Skin epidermis (tissue), 12 donors: Measurements from ENCODE around the gene PAX3.

Experiments
- H3K27ac ChIP-seq, 21 experiments: fragments of 200-600 bp; sonication (generic) in 11 of 21; one replicate each; pipeline ENCODE4 v1.5.0; 2020; ENCODE audit warnings: mild to moderate bottlenecking in 3 of 21, inconsistent platforms in 2 of 21, moderate library complexity in 2 of 21
- H3K4me3 ChIP-seq, 7 experiments: fragments of 200-600 bp; sonication (generic) in 2 of 7; one replicate each; pipeline ENCODE4 v1.5.0; 2020; ENCODE audit warnings: inconsistent platforms in 2 of 7, mild to moderate bottlenecking in 2 of 7, moderate library complexity in 1 of 7

PAX3 gene

DNA sequence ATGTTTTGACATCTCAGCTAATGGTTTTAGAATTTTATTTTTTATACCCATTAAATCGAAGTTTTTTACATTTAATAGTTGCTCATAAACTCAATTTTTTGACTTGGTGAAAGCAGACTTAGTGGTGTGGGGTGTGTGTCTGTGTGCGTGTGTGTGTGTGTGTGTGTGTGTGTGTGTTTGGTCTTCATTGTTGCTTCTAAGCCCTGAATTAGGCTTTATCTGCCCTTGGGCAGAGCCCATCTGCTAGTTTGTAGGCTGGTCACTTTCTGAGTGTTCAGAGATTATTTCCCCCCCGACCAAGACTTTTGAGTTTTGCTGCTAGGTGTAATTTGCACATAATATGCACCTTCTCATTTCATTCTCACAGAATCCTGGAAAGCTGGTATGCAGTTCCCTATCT is 14.3 kb downstream of the PAX3 start:
- Histone ChIP-seq H3K27ac (no peak overlapping the region), H3K4me3 (no peak overlapping the region)

DNA sequence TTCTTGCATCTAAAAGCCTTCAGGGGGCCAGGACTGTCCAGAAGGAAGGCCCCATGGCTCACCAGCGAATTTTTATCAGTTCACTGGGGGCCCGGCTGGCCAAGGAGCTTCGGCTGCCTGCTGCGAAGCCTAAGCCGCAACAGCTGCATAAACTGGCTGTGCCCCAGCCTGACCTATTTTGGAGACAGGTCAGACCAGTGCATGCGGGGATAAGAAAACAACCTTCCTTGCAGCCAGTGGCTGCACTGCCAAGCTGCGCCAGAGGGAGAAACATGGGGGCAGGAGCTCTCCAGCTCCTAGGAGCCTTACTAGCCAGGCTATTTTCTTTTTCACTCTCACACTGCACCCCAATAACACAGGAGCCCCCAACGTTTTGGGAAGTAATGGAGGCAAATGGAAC is 15.2 kb downstream of the PAX3 start:
- no peak overlapping the region for H3K27ac ChIP-seq
- no peak overlapping the region for H3K4me3 ChIP-seq

DNA sequence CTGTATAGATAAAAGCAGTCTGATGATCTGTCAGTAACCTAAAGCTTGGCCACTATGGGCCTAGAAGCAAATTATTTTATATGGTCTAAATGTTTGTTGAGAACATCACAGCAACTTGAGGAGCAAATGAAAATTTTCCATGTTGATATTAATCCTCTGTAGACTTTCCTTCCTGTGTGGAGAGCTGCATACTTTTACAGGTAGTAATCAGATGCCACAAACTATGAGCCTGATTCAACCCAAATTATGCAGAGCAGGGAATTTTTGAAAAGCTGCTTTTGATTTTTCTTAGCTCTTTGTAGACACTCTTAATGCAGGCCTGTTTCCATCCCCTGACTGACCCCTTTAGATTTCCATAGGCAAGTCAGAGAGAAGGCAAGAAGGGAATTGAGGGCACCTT is 17.3 kb downstream of the PAX3 start:
- H3K27ac ChIP-seq: no peak overlapping the region
- H3K4me3 ChIP-seq: no peak overlapping the region

DNA sequence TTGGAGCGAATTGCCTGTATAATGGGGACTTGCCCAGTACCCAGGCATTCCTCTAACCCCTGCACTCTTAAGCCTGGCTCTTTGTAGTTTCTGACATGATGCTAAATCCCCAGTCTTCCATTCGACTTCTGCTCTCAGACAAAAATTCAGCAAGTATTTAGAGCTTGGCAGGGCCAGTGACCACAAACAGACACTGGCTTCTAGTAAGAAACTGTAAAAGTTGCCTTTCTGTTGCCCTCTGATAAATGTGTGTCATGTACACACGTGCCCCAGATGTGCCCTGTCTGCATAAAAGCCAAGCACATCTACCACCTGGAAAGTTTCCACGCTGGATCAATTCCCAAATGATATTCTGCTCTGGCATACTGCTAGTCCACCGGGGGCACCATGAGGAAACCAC is 18.0 kb downstream of the PAX3 start:
- H3K27ac ChIP-seq: no peak overlapping the region
- no peak overlapping the region for H3K4me3 ChIP-seq

DNA sequence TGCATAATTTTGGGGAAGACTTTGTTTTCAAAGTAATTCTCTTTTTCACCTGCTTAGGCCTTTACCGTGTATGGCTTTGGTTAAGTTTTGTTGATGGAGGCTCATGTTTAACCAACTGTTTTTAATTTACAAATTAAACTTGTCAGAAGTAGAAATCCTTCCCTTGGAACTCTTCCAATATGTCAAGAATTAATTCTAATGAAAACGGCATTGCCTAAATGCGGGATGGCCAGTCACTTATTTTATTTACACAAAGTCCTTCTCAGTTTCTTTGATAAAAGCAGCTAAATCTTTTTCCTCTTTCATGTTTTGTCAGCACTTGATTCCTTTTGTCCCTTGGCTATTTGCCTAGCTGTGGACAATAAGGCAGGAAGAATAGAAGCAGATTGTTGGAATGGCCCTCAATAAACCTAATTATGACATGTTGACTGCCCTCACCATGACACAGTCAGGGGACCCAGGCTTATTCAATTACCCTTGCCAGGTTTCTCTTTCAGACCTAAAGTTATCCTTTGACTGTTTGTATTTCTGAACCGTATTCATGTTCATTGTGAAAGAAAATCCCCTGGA is 26.3 kb downstream of the PAX3 start:
- H3K4me3 ChIP-seq: no peak overlapping the region

DNA sequence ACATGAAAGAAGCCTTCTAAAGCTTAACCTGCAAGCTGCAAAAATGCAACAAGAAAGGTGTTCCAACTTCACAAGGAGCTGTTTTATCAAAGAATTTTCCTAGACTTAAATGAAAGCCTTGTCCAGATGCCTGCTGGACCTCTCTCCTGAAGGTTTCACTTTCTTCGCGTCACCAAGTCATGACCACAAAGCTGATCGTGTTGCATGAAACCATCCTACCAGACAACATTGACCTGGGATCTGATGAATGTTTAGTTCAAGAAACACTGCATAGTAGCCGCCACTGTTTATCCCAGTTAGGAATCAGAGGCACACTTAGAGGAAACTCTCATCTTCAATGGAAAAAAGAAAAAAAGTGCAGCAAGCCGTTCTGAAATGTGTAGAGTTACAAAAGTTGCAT is 26.9 kb downstream of the PAX3 start:
- Histone ChIP-seq H3K27ac (no peak overlapping the region), H3K4me3 (no peak overlapping the region)

More for the DNA sequence above, 26.3 kb downstream of the PAX3 start:
- no peak overlapping the region for H3K27ac ChIP-seq

DNA sequence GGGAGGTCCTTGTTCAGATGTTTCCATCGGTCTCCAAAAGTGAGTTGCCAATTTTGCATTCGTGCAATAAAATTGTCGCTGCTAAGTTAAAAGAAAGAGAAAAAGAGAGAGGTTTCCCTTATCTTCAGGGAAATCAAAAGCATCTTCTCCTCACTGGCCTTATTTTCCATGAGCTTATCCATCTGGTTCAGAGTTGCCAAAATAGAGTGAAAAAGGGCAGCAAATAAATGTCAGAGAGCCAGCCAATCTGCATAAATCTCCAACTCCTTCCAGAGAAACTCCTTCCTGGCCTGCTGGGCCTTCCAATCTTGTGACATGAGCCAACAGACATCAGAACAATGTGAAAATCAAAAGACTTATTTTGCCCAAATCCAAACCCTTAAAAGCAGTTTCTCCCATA is 28.4 kb downstream of the PAX3 start:
- H3K27ac ChIP-seq: no peak overlapping the region
- no peak overlapping the region for H3K4me3 ChIP-seq

DNA sequence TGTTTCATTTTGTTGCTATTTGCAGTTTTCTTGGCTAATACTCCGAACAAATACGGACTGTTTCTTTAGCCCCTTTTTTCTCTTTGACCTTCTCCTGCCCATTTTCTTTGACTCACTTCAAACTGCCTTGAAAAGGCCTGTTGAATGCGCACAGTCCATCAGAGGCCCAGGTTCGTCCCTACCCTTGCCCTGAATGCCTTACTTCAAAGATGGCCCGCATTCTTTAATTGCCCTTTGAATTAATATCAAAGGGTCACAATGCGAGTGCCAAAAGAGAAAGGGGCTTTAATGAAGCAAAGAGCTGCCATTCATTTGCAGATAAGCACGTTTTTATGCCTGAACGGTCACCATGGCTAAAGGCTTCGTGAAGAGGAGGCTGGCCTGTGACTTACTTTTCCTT is 29.7 kb downstream of the PAX3 start:
- Histone ChIP-seq H3K4me3 (no peak overlapping the region), H3K27ac (no peak overlapping the region)

DNA sequence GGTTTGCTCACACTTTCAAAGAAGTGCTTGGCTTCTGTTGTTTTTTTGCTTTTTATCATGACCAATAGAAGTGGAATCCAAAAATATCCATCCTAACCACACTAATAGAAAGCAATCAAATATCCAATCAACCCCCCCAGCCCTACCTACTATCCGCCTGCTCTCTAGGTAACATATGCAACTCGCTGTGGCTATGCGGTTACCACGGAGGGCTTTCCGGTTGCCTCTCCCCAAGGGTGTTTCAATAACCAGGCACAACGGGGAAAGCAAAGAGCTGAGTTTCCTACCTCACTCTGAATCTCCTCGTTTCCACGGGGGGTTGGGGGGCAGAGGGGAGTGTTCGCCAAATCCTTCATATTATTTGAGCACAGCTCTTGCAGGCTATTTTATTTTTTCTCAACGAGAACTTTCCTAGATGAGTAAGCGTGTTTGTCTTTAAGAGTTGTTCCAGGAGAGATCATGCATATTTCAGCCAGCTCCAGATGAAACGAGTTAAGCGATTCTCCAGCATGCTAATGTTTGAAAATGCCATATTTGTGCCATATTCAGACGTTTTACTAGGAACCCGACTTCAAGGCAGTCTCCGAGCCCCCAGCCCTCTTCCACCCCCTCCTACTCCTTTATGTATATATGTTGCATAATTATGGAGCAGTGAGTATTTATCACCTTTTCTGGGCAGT is 30.3 kb downstream of the PAX3 start:
- H3K27ac ChIP-seq: no peak overlapping the region
- H3K4me3 ChIP-seq: no peak overlapping the region

DNA sequence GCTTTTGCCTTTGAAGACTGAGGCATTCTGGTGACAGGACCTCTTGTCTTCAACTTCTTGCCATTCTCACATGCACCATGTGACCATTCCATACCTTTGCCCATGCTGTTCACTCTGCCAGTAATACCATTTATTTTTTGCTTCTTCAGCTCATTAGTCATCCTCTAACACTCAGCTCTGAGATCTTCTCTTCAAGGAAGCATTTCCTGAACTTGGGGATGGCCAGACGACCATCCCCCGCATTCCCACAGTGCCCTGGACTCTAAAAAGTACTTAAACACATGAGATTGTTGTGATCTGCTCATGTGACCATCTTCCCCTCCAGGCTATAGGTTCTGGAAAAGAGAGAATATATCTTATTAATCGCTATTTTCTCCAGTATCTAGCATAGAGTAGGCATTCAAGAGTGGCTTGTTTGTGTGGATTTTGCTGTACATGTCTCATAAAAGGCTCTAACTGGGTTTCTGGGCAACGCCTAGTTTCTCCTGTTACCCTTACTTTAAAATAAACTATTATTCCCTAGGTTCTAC is 33.9 kb downstream of the PAX3 start:
- no peak overlapping the region for H3K27ac ChIP-seq
- no peak overlapping the region for H3K4me3 ChIP-seq

DNA sequence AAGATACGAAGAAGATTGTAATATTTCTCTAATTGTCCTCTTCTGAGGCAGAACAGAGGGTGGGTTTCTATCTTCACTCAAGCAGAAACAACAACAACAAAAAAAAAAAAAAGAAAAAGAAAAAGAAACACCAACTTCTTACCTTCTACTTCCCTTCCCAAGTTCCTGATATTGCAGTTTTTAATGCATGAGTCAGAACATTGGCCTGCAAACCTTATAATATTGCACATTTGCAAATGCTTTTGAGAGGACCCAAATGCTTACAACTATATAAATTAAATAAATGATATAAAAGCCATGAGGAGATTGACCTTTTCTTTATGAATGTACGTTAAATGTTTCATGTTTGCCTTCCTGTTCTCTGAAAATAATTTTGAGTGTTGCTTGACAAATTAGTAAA is 37.3 kb downstream of the PAX3 start:
- Histone ChIP-seq H3K4me3 (no peak overlapping the region), H3K27ac (no peak overlapping the region)

DNA sequence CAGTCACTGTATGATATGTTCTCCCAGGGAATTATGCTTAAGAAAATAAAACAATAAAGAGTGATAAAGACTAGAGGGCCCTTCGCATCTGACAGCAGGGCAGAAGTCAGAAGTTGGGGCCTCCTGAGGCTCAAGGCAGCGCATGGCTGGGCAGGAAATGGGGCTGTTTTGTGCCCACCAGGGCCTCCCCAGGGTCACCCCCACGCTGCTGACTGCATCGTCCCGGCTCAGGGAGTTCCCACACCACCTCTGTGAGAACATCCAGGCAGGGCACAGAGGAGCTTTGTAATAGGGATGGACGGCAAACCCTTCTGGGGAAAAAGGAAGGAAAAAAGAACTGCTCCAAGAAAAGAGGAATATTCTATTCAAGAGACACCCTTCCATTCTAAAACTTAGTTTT is 41.2 kb downstream of the PAX3 start:
- no peak overlapping the region for H3K4me3 ChIP-seq
- no peak overlapping the region for H3K27ac ChIP-seq

DNA sequence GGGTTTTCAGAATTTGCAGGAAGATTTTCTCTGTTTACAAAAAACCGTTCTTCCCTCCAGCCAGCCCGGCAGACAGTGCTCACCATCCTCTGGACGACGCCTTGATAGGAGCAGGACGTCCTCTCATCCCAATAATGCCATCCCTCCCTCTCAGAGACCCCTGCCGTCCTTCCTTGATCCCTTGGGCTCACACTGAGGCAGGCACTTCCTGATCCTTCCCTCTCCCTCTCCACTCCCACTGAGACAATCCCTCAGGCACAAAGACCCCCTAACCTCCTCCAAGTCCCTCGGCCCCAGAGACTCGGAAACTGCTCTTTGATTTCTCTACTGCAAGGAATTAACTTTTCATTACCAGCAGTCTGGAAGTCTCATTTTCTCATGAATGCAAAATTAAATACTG is 42.5 kb downstream of the PAX3 start:
- Histone ChIP-seq H3K4me3 (no peak overlapping the region), H3K27ac (no peak overlapping the region)

DNA sequence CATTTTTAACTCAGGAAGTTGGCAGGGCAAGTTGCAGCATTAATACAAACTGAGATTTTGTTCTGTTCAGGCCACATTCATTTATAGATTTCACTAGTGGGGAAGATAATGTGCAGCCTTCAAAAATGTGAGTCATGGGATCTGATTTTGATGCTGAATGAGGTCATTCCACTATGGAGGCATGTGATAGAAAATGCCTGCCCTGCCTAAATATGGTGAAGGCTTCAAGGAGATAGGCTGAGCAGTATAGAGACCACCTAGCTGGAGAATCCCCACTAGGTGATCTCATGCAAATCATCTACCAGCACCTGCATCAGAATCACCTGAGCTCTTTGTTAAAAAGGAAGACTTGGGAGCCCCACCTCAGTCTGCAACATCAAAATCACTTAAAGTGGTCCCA is 43.7 kb downstream of the PAX3 start:
- Histone ChIP-seq H3K4me3 (no peak overlapping the region), H3K27ac (no peak overlapping the region)

DNA sequence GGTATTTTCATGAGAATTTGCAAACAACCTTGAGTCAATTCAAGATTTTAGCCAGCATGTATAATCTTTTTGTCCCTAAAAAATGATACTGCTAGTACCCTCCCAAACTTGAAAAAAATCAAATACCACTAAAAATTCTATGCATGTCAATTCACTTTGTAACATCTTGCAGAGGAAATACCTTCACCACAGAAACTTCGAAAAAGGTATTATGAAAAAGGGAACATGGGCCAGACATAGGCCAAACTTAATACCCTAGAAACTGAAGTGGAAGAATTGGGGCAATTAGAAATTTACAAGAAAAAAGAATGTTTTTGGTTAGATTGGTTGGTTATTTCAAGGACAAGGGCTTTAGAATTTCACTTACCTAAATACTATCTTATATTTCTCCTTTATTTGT is 48.5 kb downstream of the PAX3 start:
- no peak overlapping the region for H3K27ac ChIP-seq
- no peak overlapping the region for H3K4me3 ChIP-seq

DNA sequence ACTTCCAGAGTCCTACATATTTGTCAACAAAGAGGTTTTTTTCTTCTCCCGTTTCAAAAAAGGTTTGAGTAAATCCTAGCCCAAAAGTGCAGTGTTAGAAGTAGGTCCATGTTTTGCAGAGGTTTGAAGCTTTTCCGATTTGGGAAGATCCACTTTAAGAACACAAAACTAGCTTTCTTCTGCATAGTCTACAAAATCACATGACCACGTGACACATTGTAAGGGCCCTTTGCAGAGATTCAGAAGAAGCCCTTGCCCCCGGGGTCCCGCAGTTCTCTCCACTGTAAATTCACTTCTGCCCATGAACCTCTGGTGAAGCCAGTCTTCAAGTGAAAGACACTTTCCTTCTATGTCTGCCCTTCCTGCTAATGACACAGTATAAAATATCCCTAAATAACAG is 49.4 kb downstream of the PAX3 start:
- no peak overlapping the region for H3K27ac ChIP-seq
- H3K4me3 ChIP-seq: no peak overlapping the region

DNA sequence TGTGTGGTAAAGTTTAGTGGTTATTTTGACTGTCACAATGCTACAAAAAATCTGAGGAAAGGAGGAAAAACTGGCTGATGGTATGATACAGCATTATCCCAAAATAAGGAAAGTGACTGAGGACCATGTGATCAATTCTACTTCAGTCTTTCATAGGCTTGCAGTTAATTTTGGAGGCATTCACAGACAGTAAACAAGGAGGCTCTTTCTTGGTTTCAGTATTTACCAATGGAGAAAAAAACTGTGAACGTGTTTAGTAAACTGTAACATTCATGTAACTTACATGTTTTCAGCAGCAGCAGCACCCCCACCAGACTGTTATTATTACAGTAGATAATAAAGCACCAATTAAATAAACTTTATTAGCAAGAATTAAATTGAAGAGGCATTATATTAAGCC is 50.0 kb downstream of the PAX3 start:
- H3K27ac ChIP-seq: no peak overlapping the region
- no peak overlapping the region for H3K4me3 ChIP-seq

DNA sequence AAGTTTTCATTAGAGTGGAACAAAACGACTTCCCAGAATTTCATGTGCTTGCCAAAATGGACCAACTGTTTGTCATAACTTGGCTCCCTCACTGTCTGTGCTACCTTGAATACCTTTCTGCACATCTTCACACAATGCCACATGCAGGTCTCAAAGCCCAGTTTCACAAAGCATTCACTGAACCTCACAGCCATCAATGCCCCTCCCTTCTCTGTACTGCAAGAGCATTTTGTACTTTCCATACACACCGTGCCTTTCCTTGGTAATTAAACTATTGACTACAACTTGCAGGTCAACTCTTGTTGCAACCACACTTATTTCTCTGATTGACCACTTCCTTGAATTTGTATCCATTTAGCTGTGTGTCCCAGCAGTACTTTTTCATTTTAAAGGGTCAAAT is 50.5 kb downstream of the PAX3 start:
- H3K4me3 ChIP-seq: no peak overlapping the region
- H3K27ac ChIP-seq: no peak overlapping the region

DNA sequence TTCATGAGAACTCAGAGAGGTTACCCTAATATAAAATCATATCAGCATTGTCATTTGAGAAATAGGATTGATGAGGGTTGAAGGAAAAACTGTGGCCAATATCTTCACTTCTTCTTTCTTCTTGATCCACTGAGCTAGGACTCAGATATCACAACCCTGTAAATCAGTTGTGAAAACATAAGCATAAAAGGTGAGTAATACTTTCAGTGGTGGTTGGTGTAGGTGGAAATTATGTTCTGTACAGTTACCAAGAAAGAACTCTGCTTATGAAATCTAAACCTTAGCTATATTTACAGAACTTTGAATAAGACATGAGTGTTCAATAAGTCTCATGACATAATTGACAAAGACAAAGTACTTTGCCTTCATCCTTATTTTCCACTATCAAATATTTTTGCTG is 56.3 kb downstream of the PAX3 start:
- H3K27ac ChIP-seq: no peak overlapping the region
- H3K4me3 ChIP-seq: no peak overlapping the region

DNA sequence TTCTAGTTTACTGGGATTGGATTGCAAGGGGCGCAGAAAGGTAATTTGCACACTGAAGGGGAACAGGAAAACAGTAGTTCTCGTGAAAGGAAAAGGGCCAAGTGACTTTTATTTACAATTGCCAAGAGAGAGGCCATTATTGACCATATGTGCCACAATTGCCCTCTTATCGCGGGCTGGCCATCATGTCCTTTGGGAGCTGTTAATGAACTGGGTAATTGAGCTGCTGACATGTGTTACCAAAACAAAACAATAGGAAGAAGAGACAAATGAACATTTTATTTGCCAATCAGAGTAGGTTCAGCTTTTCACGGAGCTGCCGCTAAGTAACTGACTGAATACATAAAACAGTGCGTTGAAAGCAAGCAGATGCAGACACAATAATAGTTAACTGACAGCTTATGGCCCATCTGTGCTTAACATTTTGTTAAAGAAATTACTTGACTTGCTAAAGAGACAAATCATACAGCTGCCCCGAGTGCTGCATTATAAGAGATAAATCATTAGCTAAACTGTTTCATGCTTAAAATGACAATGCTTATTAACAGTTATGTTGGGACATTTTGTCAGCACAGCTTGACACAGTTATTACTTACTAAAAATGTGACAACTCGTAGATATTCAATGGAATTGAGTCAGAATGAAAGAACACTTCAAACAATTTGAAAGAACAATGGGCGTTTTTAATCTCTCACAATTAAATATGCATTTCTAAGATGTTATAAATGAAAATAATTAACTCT is 57.5 kb downstream of the PAX3 start:
- H3K27ac ChIP-seq: no peak overlapping the region
- no peak overlapping the region for H3K4me3 ChIP-seq

DNA sequence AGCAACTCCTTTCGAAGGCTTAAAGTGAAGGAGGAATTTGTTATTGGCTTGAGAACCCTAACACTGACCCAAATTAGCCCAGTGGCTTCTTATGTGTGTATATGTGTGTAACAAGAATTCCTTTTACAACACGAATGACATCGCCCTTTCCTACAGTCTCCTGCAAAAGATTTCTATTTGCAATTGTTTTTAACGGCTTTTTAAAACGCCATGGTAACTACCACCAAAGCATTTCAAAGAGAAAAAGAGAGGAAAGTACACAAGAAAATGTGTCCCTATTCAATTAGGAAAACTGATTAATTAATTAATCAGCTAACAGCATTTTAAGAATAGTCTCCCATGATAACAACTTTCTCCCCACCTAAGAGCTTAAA is 58.1 kb downstream of the PAX3 start:
- Histone ChIP-seq H3K4me3 (no peak overlapping the region), H3K27ac (no peak overlapping the region)
